Hypothalamus (tissue), 51 donors: ENCODE measurements around the gene TK2.
"Not testable (repeated sequence)": the region's sequence is repeated elsewhere in the genome, so short reads cannot be mapped to it uniquely, and the experiment has no call there.

ENCODE experiments used
- DNase-seq, 51 donors: peaks; one replicate each; lab custom pipeline; 2025; lab: John Stamatoyannopoulos, UW

The TK2 gene

DNA sequence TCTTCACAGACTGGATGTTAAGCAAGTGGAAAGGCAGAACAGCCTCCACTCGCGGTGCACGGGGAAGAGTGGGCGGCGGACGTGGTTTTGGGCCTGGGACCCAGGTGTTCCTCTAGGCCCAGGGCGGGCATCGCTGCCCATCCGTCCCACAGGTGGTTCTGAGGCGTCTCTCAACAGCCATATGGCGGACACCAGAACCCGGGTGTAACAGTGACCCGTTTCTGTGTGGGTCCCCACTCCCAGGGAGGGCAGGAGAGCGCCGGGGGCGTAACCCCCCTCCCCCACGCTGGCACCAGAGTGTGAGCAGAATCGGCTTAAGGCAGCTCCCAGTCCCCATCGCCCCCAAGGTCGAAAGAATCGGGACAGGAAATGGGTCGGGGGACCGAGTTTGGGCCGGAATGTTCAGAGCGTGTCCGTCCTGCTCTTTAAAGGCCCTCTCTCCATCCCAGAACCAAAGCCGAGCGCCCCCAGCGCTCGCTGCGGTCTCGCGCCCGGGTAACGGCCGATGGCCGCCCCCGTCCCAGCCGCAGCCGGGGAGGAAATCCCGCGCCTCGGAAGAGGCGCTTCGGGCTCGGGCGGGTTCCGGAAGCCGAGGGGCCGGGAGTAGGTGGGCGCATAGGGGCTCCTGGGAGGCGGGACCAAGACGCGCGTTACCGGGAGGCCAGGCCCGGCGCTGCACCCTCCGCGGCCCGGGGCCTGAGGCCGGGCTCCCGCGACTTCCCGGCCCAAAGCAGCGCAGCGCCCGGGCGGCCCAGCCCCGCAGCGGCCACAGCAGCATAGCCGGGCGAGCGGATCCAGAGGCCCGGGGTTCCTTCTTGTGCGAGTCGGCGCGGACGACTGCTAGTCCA, at the start of gene TK2:
TK2 (minus strand) TSS at position 839 of the 848 bp plus-strand sequence; CDS start at position 778, 61 bp downstream.
- peak in 43 of 51 donors; percentile 35 to 84 (median 67) for DNase-seq

DNA sequence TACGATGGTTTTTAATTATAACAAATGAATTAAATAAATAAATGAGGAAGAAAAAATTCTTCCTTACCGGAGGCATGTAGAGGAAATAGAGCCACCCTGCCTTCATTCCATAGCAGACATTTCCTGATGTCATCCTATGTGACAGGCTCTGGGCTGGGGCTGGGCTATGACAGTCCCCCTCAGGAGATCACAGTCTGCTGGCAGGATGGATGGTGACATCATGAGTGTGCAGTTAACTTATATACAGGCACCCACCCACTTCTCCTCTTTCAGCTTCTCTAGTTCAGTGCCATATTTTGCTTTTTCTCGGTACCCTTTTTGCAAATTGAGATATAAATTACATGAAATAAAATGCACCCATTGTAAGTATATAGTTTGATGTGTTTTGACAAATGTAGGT, 48.2 kb upstream of the TK2 start:
- no peak for DNase-seq

DNA sequence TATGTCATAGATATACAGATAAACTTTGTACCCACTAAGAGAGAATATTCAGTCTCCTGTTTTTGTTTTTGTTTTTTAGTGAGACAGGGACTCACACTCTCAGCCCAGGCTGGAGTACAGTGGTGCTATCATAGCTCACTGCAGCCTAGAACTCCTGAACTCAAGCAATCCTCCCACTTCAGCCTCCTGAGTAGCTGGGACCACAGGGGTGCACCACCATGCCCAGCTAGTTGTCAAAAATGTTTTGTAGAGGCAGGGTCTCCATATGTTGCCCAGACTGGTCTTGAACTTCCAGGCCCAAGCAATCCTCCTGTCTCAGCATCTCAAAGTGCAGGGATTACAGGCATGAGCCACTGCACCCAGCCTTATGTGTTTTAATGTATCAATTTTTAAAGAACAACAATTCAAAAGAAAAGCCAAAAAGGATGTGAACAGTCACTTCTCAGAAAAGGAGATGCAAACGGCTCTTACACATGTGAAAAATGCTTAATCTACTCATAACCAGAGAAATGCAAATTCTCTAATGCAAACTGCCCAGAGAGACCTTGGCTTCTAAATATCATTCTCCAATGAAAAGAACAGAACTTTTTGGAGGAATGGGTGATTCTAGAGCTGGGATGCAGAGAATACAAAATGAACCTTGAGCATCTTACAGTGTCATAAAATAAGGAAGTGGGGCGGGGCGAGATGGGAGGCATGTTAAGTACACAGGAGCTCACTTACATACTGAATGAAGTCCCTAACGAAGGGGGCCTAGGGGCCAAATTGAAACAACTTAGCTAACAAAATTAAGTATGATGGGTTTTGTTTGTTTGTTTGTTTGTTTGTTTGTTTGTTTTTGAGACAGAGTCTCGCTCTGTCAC, 47.3 kb upstream of the TK2 start:
- DNase-seq = no peak

DNA sequence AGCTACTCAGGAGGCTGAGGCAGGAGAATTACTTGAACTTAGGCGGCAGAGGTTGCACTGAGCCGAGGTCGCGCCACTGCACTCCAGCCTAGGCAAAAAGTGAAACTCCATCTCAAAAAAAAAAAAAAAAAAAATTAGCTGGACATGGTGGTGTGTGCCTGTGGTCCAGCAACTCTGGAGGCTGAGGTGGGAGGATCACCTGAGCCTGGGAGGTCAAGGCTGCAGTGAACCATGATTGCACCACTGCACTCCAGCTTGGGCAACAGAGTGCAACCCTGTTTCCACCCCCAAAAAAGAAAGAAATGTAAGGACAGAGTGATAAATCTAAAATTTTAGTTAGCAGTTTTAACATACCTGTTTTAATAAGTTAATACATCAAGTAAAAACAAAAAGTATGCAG, 46.6 kb upstream of the TK2 start:
- not testable (repeated sequence) for DNase-seq

DNA sequence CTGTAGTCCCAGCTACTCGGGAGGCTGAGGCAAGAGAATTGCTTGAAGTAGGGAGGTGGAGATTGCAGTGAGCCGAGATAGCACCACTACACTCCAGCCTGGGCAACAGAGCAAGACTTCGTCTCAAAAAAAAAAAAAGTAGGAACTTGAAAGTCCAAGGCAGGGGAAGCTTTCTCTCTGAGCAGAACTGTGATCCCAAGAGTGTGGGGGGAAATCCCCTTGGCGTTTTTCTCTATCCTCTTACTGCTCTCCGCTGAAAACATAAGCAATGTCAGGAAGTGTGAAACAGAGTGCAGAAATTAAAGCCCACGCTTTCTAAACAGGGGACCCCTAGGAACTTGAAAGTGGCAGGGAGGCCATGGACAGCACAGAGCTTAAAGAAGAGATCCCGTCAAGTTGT, 44.8 kb upstream of the TK2 start:
- DNase-seq = no peak

DNA sequence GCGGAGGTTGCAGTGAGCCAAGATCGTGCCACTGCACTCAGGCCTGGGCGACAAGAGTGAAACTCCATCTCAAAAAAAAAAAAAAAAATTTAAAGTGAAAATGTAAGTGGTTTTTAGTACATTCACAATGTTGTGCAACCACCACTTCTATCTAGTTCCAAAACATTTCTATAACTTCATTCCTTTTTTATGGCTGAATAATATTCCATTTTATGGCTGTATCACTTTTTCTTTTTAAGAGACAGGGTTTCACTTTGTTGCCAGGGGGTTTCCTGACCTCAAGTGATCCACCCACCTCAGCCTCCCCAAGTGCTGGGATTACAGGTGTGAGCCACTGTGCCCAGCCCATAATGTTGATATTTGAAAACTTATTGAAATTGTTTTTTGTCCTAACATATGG, 42.9 kb upstream of the TK2 start:
- no peak for DNase-seq

DNA sequence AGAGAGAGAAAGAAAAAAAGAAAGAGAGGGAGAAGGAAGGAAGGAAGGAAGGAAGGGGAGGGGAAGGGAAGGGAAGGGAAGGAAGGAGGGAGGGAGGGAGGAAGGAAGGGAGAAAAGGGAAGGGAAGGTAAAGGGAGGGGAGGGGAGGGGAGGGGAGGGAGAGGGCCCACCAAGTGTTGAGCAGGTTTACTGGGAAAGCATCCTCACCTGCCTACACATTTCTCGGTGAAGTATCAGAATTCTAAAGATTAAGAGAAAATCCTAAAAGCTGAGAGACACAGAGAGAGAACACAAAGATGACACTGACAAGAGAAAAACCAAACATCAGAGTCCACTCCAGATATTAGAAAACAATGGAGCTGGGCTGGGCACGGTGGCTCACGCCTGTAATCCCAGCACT, 42.3 kb upstream of the TK2 start:
- DNase-seq = no peak

DNA sequence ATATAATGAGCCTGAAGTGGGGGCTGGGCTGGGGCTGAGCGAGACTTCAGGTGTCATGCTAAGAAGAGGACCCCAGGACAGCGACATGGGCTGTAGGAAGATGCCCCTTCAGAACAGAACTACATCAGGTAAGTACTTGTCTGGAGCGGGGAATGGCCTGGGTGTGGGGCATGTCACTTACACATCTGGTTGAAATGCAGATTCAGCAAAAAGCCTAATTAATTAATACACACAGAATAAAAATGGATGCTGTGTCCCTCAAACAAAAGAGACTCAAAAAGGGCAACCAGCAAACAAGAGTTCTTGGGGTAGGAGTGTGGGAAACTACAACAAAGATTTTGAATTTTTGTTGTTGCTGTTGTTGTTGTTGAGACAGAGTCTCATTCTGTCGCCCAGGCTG, 41.1 kb upstream of the TK2 start:
- no peak for DNase-seq

DNA sequence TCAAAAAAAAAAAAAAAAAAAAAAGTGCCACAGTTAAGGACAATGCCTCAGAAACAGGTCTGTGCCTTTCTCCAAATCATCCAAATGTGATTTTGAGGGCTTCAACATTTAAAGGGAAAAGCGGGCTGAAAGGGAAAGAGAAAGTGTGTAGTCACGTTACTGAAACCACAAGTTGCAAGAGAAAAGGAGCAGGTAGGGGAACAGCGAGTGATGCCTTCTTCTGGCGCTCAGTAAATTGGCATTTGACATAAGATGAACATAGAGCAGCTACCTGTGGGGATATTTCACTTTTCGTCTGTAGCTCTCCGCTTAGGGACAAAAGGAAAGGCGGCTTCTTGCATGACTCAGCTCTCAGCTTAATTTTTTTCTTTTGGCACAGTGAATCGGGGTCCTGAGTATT, 40.4 kb upstream of the TK2 start:
- DNase-seq = no peak

DNA sequence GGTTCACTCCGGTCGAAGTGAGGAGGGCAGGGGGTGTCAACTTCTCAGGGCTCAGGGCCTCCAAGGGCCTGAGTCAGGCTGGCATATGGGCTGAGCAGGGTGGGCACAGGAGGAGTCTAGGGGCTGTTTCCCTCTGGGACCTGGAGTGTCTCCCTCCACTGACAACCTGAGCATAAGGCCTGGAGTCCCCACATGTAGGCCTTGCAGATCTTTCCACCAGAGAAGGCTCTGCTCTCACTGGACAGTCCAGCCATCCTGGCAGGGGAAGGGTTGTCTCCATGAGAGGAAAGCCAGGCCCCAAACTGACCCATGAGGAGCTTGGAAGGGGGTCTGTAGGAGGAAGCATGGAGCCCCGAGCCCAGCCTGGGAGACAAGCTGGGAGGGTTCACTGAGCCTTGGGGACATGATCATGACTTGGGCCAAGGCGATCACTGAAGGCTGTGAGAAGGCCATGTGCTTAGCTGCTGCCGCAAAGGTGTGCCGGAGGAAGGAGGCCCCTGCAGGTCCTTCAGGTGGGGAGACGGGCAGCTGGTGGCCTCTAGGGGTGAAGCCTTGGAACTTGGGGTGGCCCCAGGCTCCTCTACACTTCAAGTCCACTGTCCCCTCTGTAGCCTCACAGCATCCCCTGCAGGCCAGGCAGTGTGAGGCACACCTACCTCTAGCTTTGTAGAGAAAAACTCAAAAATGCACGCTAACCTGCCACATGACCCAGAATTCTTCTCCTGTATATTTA, 39.2 kb upstream of the TK2 start:
- DNase-seq = peak in 14 of 51 donors; percentile 3 to 41 (median 23)

DNA sequence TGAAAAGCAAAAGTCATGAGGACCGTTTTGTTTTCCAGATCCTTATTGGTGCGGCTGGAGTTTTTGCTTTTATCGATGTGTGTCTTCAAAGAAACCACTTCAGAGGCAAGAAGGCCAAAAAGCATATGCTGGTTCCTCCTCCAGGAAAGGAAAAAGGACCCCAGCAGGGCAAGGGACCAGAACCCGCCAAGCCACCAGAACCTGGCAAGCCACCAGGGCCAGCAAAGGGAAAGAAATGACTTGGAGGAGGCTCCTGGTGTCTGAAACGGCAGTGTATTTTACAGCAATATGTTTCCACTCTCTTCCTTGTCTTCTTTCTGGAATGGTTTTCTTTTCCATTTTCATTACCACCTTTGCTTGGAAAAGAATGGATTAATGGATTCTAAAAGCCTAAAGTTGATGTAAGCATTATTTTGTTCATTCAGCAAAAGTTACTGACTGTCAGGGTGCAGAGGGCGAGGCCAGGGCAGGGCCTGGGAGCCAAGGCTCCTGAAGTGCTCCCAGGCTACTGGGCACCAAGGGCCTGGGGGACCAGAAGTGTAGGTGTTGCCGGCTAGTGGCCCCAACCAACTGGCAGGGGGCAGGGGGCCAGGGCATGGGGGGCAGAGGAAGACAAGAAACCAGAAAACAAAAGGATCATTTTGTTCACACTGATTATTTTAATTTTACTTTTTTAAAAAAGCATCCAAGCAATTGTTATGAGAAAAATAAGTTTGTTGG, 38.1 kb upstream of the TK2 start:
- DNase-seq = peak in 2 of 51 donors; percentile 4 to 8

DNA sequence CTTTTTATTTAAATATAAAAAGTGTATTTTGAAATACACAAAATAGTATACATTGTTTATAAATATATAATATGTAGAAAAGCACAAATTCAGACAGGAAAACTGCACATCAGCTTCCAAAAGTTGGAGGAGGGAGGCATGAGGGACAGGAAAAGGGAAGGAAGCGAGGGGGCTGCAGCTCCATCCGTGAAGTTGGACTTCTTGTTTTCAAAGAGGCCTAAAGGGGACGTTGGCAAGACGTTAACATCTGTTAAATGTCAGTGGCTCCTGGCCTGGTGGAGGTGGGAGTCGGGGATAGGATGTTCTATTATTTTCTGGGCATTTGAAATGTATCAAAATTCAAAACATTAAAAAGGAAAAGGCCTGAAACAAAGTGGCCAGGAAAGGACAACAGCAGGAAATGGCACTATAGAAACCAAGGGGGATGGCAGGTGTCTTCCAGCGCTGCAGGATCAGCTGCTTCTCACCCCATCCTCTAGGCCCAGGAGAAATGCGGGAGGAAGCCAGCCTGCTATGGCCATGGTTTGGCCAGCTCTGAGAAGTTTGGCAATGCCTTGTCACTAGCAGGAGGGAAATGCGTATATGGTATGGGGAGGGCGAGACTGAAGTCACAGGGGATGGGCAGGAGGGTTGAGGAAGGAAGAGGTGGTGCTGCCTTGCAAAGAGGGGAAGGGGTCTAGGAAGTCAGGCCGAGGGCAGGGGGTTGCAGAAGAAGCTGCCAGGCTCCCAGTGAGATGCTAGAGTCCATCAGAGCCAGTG, 35.7 kb upstream of the TK2 start:
- DNase-seq = peak in 2 of 51 donors; percentile 6 to 11

DNA sequence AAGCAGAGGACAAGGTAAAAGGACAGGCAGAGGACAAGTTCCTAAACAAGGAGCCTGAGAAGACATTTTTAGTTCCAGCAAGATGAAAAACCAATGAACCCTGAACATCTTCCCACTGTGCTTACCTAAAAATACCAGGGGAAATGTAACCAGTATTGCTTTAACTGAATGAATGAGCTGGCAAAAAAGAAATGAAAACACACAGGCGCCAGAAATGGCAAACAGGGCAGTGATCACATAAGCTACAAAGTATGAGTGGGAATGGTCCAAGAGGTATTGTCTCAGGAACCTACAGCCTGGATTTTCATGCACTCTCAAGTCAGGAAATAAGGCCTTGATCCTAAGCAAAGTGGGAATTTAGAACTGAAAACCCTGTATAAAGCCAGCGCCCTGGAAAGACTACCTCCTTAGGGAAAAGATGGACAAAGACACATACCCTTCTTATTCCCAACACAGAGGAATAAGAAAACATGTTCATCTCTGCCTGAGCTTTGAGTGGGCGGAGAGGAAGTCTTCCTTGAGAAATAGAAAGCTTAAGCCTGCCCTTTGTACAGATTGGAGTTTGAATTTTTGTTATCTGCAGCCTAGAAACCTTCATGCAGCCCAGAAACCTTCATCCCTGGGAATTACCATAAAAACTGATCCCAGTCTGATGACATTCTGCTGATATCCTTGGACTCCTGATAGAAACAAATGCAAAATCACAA, 31.5 kb upstream of the TK2 start:
- DNase-seq = no peak

DNA sequence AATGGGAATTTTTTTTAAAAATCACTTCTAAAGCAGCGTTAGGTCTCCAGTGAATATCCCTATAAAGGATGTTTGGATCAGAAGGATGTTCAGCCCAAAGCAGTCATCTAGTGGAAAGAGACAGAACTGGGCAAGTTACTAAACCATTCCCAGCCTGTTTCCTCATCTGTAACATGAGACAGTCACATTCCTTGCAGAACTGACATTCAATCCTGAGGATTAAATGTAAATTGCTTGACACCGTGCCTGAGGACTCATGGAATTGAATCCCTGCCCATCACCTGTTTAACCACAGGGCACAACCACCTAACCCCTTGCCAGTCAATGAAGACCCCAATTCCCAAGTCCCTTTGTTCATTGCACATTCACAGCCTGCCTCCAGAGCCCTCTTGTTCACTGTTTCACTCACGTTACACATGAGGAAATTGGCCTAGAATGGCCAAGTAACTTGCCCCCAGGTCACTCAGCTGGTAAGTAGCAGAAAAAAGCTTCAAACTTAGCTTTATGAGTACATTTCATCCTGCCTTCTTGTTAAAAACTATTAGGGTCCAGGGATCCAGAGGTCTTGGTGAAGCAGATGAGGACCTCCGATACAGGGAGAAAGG, 30.8 kb upstream of the TK2 start:
- no peak for DNase-seq

DNA sequence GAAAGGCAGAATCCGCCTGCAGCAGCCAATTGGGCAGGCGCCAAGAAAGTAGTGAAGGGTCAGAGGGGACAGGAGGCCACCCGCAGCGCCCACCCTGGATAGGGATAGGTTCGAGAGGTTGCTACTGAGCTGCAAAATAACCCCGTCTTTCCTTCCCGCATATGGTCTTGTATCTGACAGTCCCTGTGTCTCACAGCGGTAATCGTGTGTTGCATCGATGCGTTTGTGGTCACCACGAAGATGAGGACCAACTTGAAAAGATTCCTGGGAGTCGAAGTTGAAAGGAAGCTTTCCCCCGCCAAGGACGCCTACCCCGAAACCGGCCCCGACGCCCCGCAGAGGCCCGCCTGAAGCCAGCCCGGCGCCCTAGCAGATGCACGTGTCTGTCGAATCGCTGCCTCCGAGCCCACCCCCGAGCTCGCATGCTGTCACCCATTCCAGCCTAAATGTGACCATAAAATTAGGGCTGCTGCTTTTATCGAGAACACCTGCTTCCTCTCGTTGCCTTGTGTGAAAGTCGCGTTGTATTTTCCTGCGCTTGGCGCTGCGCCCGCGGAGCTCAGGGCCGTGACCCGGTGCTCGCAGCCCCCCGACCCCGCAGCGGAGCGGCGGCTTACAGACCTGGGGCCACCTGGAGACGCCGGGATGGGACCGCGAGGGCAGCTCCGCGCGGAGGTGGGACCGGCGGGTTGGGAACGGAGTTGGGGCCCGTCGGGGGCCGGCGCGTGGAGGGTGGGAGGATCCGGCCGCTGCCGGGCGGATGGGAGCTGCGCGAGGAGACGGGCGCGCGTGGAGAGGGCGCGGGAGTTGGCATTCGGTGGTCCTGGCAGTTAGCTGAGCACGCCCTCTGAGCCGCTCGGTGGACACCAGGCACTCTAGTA, 29.0 kb upstream of the TK2 start, which contains the start of gene CMTM2:
CMTM2 (plus strand) TSS at position 813 of the 881 bp plus-strand sequence. CDS start 145 bp downstream, outside the sequence.
- DNase-seq = peak in 3 of 51 donors; percentile 3 to 5 (median 4)

DNA sequence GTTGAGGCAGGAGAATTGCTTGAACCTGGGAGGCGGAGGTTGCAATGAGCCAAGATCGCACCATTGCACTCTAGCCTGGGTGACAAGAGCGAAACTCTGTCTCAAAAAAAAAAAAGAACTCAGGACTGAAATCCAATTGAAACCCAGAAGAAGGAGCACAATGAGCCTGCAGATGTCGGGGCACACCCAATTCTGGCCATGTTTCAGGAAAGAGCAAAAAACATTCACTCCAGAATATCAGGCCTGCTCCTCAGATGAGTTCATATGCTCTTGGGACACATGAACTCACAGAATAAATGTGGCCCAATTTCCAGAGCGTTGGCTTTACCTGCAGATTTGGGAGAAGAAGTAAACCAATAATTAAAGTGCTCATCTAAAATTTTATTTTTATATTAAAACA, 26.4 kb upstream of the TK2 start:
- DNase-seq = no peak

DNA sequence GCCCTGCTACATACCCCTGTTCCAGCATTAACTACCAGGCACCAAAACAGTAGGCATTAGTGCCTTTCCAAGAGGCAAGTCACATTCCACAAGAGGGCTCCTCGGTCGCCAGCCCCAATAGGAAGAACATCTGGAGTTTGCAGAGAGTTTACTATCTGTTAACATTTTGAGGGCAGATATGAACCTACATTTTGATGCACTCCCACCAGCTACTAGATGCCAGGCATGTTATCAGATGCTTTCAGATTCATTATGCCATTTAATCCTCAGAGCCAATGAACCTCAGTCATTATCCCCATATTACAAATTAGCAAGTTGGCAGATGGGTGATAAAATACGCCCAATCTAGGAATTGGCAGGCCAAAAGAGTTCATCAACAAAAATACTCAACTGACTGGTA, 25.1 kb upstream of the TK2 start:
- DNase-seq = no peak
